Testis (tissue), 2 donors: ENCODE measurements around the gene IL1RAPL2.

ENCODE experiments used
- POLR2A ChIP-seq: fragments of 450-650 bp; IDR thresholded peaks from one replicate; pipeline ENCODE4 v1.6.1; 2017; ENCODE audit warnings: antibody characterized with exemption, mild to moderate bottlenecking, moderate library complexity
- TF ChIP-seq, protein P1 (sequence below), 3 experiments: fragments of 450-650 bp in 2 of 3; fragments of 200-600 bp in 1 of 3; sonication (generic) in 1 of 3; IDR thresholded peaks; one replicate each; pipeline ENCODE4 v1.5.1; 2016 to 2019; ENCODE audit warnings: antibody characterized with exemption in 3 of 3, mild to moderate bottlenecking in 2 of 3, moderate library complexity in 1 of 3

DNA sequence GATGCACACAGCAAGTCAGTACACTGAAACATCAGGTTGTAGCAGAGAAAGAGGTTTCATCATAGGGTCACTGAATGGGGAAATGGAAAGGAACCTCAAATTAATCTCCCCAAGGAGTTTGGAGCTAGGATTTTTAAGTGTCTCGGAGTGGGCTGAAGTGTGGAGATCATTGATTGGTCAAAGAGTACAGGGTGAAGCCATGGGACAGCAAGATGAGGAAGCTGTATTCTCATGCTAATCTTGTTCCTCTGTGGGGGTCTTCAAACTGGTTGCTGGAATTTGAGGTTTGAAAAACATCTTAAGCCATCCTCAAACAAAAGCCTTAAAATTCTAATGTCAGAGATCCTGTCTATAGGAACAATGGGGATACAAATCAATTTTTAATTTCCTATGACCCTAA, 733.3 kb downstream of the IL1RAPL2 start:
- TF ChIP-seq, protein P1, sequence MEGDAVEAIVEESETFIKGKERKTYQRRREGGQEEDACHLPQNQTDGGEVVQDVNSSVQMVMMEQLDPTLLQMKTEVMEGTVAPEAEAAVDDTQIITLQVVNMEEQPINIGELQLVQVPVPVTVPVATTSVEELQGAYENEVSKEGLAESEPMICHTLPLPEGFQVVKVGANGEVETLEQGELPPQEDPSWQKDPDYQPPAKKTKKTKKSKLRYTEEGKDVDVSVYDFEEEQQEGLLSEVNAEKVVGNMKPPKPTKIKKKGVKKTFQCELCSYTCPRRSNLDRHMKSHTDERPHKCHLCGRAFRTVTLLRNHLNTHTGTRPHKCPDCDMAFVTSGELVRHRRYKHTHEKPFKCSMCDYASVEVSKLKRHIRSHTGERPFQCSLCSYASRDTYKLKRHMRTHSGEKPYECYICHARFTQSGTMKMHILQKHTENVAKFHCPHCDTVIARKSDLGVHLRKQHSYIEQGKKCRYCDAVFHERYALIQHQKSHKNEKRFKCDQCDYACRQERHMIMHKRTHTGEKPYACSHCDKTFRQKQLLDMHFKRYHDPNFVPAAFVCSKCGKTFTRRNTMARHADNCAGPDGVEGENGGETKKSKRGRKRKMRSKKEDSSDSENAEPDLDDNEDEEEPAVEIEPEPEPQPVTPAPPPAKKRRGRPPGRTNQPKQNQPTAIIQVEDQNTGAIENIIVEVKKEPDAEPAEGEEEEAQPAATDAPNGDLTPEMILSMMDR (IDR thresholded peaks at IDR 0.05) = no peak
- TF ChIP-seq POLR2A = no peak
